ENCODE measurements around the gene TNC. TPM values are rescaled to one million over a fixed set of nuclear protein-coding genes. Genes with fewer than 3 reads are reported as not detected.

The TNC gene
- total RNA-seq, 1 donor from 2014 or later: 2.9 TPM

DNA sequence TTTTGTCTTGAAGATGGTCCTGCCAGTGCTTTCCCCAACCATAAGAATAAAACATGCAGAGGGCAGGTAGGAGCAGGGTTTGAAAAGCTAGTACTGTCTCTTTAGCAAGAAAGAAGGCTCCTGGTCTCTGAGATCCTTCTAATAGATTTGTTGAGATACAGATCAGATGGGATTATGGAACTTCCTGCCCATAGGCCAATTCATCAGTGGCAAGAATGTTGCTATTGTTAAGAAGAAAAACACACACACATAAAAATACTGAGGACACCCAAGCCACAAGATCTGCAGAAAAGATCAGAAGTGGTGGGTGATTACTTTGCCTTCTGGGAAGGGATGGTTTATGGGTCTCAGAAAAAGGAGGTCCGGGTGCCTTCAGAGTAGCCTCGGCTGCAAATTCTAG, 59.8 kb downstream of the TNC start:
- ATAC-seq (no peak), DNase-seq (ENCODE audit: low spot score) (no peak)

DNA sequence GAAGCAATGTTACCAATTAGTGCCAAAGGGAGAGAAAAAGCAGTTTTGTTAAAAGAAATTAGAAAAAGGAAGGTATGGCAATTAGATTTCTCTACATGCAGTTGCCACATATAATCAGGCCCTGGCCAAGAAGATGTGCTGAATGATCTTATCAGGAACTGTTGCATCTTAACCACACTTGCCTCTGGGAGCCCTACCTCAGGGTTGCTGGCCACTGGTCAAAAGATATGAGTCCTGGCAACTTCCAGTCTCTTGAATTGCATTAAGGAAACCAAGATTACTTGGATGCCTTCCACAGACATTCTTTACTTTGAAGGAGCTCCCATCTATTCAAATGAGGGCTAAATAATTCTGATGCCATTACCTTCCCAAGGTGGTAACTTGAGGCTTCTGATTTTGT, 60.4 kb downstream of the TNC start:
- ATAC-seq: no peak
- DNase-seq (ENCODE audit: low spot score): no peak

DNA sequence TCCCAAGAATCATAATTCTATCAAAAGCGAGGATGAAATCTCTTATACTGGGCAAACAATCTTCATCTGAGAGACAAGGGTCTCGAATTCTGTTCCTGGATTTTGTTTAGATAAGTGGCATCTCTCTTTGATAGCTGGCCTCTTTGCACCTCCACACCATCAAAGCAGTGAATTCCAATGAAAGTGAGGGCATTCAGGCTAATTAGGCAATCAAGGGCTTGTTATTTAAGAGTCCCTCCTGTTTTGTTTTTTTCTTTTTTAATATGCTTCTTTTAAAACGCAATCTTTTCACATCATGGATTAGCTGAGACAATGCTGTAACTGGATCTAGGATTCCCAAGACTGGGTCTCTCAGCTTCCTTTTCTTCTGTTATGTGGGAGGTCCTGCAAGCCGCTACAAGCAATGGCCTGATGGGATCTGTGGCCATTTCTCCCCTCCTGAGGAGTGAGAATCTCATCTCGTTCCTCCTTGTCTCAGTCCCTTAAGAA, 67.9 kb downstream of the TNC start:
- no peak for DNase-seq (ENCODE audit: low spot score)
- ATAC-seq: no peak

DNA sequence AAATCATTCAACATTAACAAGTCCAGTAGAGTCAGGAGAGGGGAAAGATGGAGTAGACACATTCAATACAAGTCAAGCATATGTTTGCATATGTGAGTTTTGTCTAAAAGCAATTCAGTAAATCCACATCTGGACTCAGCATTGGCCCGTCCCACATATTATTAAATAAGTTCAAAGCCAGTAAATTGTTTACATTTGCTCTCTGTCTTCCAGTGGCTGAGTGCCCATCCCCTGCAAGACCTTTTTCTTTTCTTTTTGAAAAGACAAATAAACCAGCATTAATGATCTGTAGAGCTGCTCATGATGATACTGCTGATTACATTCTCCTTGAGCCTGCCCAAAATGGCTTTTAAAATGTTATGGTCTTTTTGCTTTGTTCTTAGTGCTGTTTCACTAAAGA, 71.1 kb downstream of the TNC start:
- DNase-seq (ENCODE audit: low spot score): no peak
- ATAC-seq: no peak

DNA sequence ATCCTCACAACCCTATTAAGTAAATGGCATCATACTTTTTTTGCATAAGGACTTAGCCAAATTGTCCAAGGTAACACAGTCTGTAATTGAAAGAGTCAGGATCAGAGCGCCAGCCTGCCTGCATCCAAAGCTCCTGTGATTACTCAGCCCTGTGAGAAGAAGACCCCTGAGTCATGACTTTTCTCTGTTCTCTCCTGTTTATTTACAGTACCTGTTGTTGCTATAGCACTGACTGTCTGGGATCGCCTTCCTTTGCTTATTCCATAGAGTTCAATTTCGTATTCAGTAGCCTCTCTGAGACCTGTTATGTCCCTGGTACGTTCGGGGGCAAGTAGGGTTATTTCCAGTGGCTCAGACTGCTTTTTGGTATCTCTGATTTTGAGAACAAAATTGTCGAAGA, 71.8 kb downstream of the TNC start:
- no peak for DNase-seq (ENCODE audit: low spot score)
- ATAC-seq: no peak

DNA sequence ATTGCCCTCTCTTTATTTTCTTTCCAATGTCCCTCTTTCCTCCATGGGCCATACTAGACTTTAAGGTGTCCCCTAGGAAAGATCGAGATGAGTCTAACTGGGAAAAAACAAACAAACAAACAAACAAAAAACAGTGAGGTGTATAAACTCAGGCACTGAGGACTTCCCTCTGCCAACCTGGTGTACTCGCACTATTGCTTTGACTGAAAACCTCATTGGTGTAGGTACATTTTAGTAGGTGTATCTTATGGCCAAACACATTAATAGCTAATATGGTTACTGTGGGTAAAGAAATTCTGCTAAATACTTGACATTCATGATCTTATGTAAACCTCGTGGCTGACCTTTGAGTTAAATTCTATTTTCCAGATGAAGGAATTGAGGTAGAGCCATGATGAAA, 74.3 kb downstream of the TNC start:
- DNase-seq (ENCODE audit: low spot score) (no peak), ATAC-seq (no peak)

DNA sequence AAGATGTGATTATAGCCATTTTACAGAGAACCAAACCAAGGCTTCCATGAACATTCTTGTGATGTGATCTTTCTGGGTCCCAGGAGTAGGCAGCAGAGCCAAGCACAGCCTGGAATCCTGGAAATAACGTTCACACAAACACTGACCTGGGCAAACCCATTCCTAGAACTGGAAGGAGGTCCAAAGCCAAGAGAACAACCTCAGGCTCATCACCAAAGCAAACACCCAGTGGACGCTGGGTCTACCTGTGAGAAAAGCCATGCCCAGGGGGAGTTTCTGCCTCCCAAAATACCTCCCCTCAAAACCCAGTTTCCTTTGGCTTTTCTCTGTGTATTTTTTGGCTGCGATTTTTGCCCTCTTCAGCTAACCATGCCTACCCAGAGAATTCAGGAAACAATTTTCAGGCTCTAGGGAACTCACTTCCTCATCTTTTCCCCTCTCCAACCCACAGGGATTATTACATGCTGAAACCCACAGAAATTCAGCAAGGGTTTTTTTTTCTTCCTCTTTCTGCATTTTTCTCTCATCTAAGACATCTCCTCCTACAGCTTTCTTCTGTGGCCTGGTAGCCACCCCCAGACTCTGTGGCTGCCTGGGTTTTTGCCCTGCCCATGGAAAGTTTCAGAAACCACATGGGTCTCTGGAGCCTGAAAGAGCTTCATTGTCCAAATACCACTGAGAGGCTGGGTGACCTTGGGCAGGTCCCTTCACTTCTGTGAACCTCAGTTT, 75.0 kb downstream of the TNC start:
- DNase-seq (ENCODE audit: low spot score) (no peak), ATAC-seq (peak; percentile 44)

DNA sequence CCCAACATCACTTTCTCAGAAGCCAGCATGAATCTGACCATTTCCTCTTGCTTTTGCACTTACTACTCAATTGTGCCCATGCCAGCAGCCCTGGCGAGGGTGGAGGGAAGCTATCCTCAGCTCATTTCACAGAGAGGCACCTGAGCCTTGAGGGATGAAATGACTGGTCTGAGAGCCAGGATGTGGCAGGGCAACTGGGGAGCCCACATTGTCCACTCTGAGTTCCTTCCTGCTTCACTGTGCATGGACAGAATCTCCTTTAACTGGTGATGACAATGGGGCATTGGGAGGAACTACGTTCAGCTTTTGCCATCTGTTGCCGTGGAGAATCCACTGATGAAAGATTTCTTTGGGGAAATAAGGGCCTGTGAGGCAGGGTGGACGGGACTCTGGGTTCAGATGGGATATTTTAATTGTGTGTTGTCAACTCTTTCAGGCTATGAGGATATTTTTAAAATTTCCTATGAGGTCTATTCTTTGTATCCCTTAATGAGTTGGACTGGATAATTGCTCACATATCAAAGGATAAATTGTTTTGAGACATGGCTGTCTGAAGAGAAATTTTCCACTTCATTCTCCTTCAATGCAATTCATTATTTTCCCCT, 78.3 kb downstream of the TNC start:
- no peak for DNase-seq (ENCODE audit: low spot score)

DNA sequence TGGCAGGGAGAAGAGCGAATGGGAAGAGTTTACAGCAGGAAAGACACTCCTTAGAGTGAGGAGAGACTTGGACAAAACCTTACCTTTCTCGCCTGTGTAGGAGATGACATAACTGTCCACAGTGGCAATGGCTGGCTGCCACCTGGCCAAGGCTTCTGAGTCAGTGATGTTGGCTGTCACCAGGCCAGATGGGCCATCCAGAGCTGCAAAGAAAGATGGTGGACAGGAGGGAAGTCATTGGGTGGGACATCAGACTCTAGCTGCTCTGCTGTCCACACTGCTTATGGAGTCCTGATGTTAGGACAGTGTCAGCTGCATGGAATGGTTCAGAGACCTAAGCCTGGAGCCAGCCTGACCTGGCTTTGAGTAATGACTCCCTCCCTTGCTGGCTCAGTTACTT, 79.8 kb downstream of the TNC start:
- ATAC-seq (no peak), DNase-seq (ENCODE audit: low spot score) (no peak)

More for the DNA sequence above, 78.3 kb downstream of the TNC start:
- no peak for ATAC-seq

DNA sequence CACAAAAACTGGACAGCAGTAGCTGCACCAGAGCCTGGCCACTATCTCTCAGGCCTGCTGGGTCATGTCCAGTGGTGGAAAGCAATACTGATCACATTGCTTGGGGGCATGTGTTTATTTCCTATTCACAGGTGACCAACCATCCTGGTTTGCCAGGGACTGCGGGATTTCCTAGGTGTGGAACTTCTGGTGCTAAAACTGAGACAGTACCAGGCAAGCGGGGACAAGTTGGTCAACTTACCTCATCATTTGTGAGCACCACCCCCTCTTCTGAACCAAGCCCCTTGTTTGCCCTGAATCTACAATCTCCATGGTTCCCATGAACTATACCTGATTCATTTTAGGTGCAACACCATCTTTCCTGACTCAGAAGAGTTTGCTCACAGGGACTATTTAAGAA, 81.3 kb downstream of the TNC start:
- no peak for DNase-seq (ENCODE audit: low spot score)

DNA sequence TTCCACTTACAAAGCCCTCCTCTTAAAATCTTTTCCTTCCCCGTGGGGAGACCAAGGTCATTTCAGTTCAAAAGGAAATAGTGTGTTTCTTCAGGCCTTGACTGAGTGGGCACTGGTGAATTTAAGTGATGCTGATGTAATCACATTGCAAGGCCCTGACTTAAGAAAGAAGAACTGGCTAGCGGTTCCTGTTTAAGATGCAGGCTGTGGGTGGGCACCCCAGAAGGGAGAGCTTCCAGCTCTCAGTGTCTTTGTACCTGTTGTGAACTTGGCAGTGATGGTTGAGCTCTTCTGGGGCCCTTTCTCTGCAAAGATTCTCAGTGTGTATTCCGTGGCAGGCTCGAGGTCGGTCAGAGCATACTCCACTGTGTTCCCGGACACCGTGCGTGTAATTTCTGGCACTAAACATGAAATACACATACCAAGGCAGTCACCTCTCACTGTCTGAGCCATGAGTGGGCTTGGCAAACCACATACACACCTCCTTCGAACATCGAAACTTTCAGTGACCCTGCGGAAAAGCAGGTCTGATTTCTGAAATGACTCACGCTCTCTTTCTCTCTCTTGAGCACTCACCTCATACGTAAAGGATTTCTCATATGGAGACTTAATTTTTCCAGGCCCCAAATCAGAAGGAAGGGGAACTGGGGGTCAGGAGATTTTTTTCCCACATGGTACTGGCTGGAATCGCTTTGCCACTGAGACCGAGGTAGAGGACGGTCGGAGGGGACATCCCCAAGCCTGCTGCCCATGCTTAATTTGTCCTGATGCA, 81.9 kb downstream of the TNC start:
- ATAC-seq: peak; percentile 32
- DNase-seq (ENCODE audit: low spot score): no peak

More for the DNA sequence above, 81.3 kb downstream of the TNC start:
- no peak for ATAC-seq

DNA sequence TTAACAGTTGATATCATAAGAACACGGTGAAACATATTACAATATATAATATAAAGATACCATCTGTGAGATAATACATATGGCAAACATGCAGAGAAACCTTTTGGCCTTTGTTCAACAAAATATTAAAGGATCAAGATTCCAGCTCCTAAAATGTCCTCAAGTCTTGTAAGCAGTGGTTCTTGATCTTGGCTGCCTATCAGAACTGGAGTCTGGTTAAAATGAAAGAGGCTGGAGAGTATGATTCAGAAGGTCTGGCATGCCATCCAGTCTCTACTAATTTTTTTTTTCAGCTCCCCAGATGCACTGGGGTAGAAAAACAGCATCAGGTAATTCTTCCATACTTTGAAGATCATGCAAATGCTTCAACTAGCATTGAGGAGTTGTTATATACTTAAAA, 83.2 kb downstream of the TNC start:
- DNase-seq (ENCODE audit: low spot score) (no peak), ATAC-seq (no peak)

DNA sequence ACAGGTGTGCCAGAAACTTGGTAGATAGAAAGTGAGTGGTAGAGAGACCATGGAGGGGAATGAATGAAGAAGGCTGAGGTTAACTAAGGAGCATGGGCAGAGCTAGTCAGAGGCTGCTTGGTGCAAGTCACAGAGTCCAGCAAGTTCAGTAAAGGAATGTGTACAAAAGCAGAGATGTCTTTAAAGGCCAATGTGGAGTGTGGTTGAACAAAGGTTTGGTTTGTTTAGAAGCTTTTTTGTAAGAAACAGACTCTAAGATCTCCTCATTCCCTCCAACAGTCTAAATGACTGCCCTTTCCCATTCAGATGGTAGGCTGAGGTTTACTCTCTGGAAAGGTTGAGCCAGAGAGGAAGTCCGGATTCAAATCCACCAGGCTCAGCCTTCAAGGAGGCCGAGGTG, 84.2 kb downstream of the TNC start:
- DNase-seq (ENCODE audit: low spot score) (no peak), ATAC-seq (no peak)

DNA sequence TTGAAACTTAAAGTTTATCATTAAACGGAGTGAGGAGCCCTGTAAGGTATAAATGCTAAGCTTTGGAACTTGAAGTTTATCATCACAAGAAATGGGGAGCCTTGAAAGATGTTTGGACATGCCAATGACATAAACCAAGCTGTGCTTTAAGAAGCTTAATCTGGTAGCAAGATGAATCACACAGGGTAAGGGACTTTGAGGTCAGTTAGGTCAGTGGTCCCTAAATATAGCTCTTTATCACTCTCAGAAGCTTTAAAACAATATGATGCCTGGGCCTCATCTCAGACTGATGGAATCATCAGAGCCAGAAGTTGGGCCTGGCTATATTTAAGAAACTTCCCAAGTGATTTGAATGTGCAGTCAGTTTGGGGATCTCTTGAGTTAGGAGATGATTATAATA, 85.7 kb downstream of the TNC start:
- ATAC-seq (no peak), DNase-seq (ENCODE audit: low spot score) (no peak)

DNA sequence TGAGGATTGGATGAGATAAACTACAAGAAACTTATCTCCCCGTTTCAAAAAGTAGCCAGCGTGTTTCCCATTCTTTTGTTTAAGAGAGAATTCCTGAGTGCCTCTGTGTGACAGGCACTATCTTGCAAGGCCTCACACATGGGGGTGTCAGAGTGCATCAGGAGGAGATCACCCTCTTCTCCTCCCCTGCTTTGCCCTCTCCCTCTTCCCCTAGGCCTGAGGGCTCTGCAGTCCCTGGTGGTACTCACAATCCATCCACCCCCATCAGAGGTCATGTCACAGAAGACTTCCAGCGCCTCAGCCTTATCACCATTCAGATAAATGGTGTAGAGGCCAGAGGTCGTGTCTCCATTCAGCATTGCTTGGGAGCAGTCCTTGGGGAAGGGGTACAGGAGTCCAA, 88.0 kb downstream of the TNC start:
- ATAC-seq: no peak
- DNase-seq (ENCODE audit: low spot score): no peak

DNA sequence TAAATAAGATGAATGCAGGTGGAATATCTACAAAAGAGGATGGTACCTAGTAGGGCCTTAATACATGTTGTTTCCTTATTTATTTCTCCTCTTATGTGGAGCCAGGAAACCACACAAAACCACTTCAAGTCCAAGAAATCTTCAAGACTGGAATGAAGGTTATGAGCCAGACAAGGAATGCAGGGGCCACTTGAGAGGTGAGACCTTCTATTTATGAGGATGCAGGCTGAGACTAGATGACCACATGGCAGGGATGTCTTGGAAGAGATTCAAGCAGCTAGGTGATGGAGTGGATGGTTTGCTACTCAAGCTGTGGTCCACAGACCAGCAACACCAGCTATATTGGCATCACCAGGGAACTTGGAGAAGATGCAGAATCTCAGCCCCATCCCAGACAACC, 92.2 kb downstream of the TNC start:
- DNase-seq (ENCODE audit: low spot score) (no peak), ATAC-seq (no peak)

DNA sequence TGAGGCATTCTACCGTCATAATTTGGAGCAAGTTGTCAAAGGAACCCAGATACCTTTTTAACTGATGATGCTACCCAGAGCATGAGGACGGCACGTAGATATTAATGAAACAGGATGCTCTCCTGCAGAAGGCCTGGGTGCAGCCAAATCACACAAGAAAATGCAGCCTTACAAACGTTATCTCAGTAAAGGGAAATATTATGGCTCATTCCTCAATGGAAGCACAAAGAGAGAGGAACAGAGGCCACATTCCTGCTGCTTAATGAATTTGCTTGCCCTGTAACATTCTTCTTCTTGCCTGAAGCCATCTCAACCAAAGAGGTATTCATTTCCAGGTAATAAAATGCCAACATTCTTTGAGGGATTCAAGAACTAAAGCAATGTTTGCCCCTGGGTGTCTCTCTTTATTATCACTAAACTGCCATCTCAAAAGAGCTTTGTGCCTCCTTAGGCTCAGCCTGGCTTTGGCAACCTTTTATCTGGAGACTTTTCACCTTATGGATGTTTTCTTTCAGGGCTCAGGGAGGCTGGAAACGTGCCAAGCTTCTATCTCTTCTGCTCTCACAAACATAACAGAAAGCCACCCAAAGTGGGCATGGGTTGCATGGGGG, 92.9 kb downstream of the TNC start:
- ATAC-seq (no peak), DNase-seq (ENCODE audit: low spot score) (no peak)

DNA sequence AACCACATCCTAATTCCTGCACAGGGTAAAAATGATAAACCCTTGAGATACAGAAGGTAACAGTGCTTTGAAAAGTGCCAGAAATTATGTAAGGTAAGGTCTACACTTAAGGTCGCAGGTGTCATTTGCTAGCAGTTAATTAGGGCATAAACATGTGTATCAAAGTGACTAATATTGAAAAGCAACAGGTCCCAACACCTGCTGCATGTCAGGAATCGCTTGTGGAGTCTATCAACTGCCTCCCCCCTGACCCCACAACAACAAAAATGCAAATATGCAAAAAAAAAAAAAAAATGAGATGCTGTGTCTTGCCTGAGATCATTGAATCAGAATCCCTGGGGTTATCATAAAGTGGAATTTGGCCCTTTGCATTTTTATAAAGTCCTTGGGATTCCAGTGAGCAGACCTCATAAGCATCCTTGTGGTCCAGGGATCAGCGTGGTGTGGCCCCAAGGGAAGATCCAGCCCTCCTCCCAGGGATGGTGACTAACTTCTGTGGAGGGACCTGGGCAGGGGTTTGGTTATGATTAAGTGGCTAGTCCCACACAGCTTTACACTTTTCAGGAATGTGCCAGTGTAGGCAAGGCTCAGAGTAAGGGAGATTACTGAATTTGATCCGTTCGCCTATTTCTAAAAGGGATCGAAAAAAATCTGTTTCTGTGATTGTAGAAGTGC, 95.1 kb downstream of the TNC start:
- ATAC-seq (no peak), DNase-seq (ENCODE audit: low spot score) (no peak)

DNA sequence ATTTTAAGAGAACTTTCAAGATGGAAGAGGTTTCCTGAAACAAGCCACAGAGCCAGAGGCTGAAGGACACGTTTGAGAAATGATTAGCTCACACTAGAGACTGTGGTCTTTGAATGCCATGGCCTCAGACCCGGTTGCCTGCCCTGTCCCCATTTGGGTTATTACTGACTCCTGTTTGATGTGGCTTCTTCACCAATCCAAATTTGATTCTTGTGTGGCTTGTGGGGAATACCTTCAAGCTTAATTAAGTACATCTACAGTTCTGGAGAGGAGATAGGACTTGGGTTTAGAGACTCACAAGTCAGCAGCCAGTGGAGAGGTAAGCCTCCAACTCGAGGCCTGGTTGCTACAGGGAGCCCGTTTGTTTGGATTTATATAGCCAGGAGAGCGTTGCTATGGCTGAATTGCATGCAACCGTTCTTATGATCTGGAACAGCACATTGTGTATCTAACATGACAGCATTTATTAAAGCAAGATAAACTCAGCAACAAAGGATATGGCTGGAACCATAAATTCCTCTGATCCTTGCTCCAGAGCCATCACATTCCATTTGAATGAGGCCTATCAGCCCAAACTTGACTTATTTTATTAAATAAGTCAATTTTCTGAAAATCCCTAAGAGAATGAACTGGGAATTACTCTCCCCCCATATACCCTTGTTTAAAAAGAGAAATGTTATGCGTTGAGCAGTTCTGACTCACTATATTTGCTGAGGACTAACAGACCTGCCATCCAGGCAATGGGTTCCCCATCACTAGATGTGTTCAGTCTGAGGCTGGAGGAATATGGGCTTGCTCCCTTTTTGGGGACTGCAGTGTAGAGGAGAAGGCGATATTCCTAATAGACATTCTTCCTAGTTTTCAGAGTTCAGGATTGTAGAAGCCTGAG, 99.2 kb downstream of the TNC start:
- ATAC-seq: no peak
- no peak for DNase-seq (ENCODE audit: low spot score)

DNA sequence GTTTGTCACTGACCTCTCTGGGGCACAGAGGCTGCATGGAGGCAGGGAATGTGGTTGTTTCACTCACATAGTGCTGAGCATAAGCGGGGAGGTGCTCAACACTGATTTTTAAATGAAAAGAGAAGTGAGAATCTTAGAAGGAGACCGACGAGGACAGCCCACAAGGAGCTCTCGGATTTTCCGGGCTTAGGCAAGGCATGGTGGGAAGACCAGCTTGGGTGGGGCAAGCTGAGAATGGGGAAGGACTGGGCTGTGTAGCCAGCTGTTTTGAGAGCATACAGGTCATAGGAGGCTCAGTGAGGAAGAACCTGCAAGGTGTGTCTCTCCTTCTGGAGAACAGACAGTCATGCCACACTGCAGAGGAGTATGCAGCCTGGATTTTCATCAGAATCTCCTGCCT, 101.6 kb downstream of the TNC start:
- ATAC-seq: no peak
- no peak for DNase-seq (ENCODE audit: low spot score)

All from left lobe of liver (tissue), 2 donors.